ENCODE results near the gene BAZ2B.

Gene BAZ2B

GRCh38 chr2:159637240-159637639 lies 20.9 kb upstream of the BAZ2B start:
- TF ChIP-seq POU6F1 (CRISPR knock-in tag; IDR thresholded peaks at IDR 0.05; ENCODE audit: borderline replicate concordance, low read depth): no peak
- TF ChIP-seq CSDC2 (CRISPR knock-in tag; IDR thresholded peaks at IDR 0.05): no peak
- TF ChIP-seq PATZ1 (CRISPR knock-in tag; IDR thresholded peaks at IDR 0.05; ENCODE audit: borderline replicate concordance): no peak
- TF ChIP-seq ZFP30 (CRISPR knock-in tag; IDR thresholded peaks at IDR 0.05): no peak
- no peak for TF ChIP-seq TSHZ2 (CRISPR knock-in tag; IDR thresholded peaks at IDR 0.05)
- TF ChIP-seq ZNF565 (CRISPR knock-in tag; conservative IDR thresholded peaks at IDR 0.05; ENCODE audit: low read depth): no peak
- no peak for TF ChIP-seq ZNF8 (CRISPR knock-in tag; IDR thresholded peaks at IDR 0.05)
- TF ChIP-seq TOX (CRISPR knock-in tag; IDR thresholded peaks at IDR 0.05; ENCODE audit: borderline replicate concordance): no peak
- no peak for TF ChIP-seq ZC3H10 (CRISPR knock-in tag; IDR thresholded peaks at IDR 0.05)
- TF ChIP-seq OSR1 (CRISPR knock-in tag; IDR thresholded peaks at IDR 0.05): no peak
- TF ChIP-seq ZNF70 (CRISPR knock-in tag; IDR thresholded peaks at IDR 0.05): no peak
- TF ChIP-seq TCF4 (CRISPR knock-in tag; IDR thresholded peaks at IDR 0.05; ENCODE audit: borderline replicate concordance): no peak
- TF ChIP-seq BACH2 (CRISPR knock-in tag; IDR thresholded peaks at IDR 0.05; ENCODE audit: borderline replicate concordance): no peak
- no peak for TF ChIP-seq ISL1 (CRISPR knock-in tag; IDR thresholded peaks at IDR 0.05)
- no peak for TF ChIP-seq CREB5 (CRISPR knock-in tag; IDR thresholded peaks at IDR 0.05; ENCODE audit: low read depth)
- TF ChIP-seq GLIS3 (CRISPR knock-in tag; IDR thresholded peaks at IDR 0.05): no peak
- TF ChIP-seq SNAI2 (CRISPR knock-in tag; IDR thresholded peaks at IDR 0.05): no peak
- ATAC-seq: no peak

- peak; percentile 48 for ATAC-seq
- no peak for TF ChIP-seq ZNF70 (CRISPR knock-in tag; IDR thresholded peaks at IDR 0.05)
- TF ChIP-seq RARB (CRISPR knock-in tag; IDR thresholded peaks at IDR 0.05): no peak
- TF ChIP-seq BACH2 (CRISPR knock-in tag; IDR thresholded peaks at IDR 0.05; ENCODE audit: borderline replicate concordance): no peak
- TF ChIP-seq PPARA (CRISPR knock-in tag; IDR thresholded peaks at IDR 0.05; ENCODE audit: borderline replicate concordance): no peak
- TF ChIP-seq TCF4 (CRISPR knock-in tag; IDR thresholded peaks at IDR 0.05; ENCODE audit: borderline replicate concordance): no peak
- TF ChIP-seq ZNF565 (CRISPR knock-in tag; conservative IDR thresholded peaks at IDR 0.05; ENCODE audit: low read depth): no peak
- no peak for TF ChIP-seq OSR1 (CRISPR knock-in tag; IDR thresholded peaks at IDR 0.05)
- TF ChIP-seq ARNTL (CRISPR knock-in tag; IDR thresholded peaks at IDR 0.05; ENCODE audit: borderline replicate concordance, low read depth): no peak
- TF ChIP-seq POU6F1 (CRISPR knock-in tag; IDR thresholded peaks at IDR 0.05; ENCODE audit: borderline replicate concordance, low read depth): no peak
- no peak for TF ChIP-seq TSHZ2 (CRISPR knock-in tag; IDR thresholded peaks at IDR 0.05)
- TF ChIP-seq CREB5 (CRISPR knock-in tag; IDR thresholded peaks at IDR 0.05; ENCODE audit: low read depth): no peak
- no peak for TF ChIP-seq ZFP30 (CRISPR knock-in tag; IDR thresholded peaks at IDR 0.05)
- TF ChIP-seq TOX (CRISPR knock-in tag; IDR thresholded peaks at IDR 0.05; ENCODE audit: borderline replicate concordance): no peak
- TF ChIP-seq GLIS3 (CRISPR knock-in tag; IDR thresholded peaks at IDR 0.05): no peak
- no peak for TF ChIP-seq PATZ1 (CRISPR knock-in tag; IDR thresholded peaks at IDR 0.05; ENCODE audit: borderline replicate concordance)
Measured at GRCh38 chr2:159635006-159635789, 18.9 kb upstream of the BAZ2B start.

All from SK-N-SH treated with all-trans-retinoic acid at 6 μM for 48 hours (cell line).